Esophagus (tissue), 2 donors: Measurements from ENCODE around the gene PPP1R9A. TPM values are rescaled to one million over a fixed set of nuclear protein-coding genes. Genes with fewer than 3 reads are reported as not detected.

Experiments used
- H3K27ac ChIP-seq, 2 donors: one replicate each; pipeline ENCODE4 v1.5.1; 2013; ENCODE audit warnings: low read depth in 2 of 2, mild to moderate bottlenecking in 2 of 2, inconsistent platforms in 1 of 2, low read length in 1 of 2, moderate library complexity in 1 of 2
- H3K27me3 ChIP-seq, 2 donors: one replicate each; pipeline ENCODE4 v1.6.1; 2013; ENCODE audit warnings: low read length in 2 of 2, control low read depth in 1 of 2, mild to moderate bottlenecking in 1 of 2; ENCODE audit not compliant: insufficient read depth in 2 of 2, control insufficient read depth in 1 of 2
- H3K36me3 ChIP-seq, 2 donors: one replicate each; pipeline ENCODE4 v1.6.1; 2013; ENCODE audit warnings: low read length in 1 of 2; ENCODE audit not compliant: control insufficient read depth in 2 of 2, insufficient read depth in 2 of 2
- H3K4me1 ChIP-seq, 2 donors: one replicate each; pipeline ENCODE4 v1.6.1; 2013; ENCODE audit warnings: low read length in 1 of 2; ENCODE audit not compliant: control insufficient read depth in 2 of 2, insufficient read depth in 2 of 2
- H3K4me3 ChIP-seq, 2 donors: one replicate each; pipeline ENCODE4 v1.5.1; 2013; ENCODE audit warnings: low read length in 2 of 2, mild to moderate bottlenecking in 2 of 2, low read depth in 1 of 2, moderate library complexity in 1 of 2
- H3K9me3 ChIP-seq, 2 donors: one replicate each; pipeline ENCODE4 v1.6.1; 2013; ENCODE audit warnings: mild to moderate bottlenecking in 2 of 2, low read depth in 1 of 2, low read length in 1 of 2, moderate library complexity in 1 of 2; ENCODE audit not compliant: control insufficient read depth in 2 of 2, insufficient read depth in 1 of 2
- WGBS, 2 donors: extraction: QIAGEN DNeasy Blood & Tissue Kit; methylation state at CpG; one replicate each; pipeline ENCODE4 v1.1.7; 2013; 5-methylcytosine and 5-hydroxymethylcytosine counted together
- polyA plus RNA-seq, 2 donors: library from polyadenylated mRNA; stranded (reverse); fragments of 200-250 nt; gene quantifications; one replicate each; pipeline ENCODE4 v1.2.3, GENCODE V29; 2013
- donor health status: healthy with polysubstance abuse.
- donor health status: Bipolar disorder and iron deficiency.

The PPP1R9A gene
- polyA plus RNA-seq, 2 donors = 0.51 to 0.65 TPM

DNA sequence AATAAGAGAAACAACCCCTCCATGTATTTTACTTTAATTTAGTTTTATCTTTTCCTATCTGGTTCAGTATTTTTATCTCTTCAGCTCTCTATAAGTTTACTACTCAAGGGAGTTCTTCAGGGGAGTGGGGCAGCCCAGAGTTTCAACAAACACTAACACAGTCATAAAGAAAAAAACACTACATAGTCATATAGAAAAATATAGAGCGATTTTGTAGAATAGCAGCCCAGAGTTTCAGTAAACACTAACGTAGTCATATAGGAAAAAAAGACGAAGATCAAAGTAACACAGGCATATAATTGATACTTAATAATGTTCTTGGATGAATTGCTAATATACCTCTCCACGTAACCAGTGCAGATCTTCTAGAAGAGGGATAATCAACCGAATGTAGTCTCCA, 362.2 kb downstream of the PPP1R9A start:
- Histone ChIP-seq H3K4me3 (no peak overlapping the region), H3K27ac (no peak overlapping the region), H3K27me3 (no peaks in the 10 kb centered on the region), H3K36me3 (no peaks in the 10 kb centered on the region), H3K9me3 (no peaks in the 10 kb centered on the region), H3K4me1 (no peaks in the 10 kb centered on the region)
- 80 to 88% methylated on average over 5 of the region's 5 CpGs for WGBS, 2 donors

- WGBS, 2 donors = 77 to 86% methylated on average over 2 of the region's 2 CpGs
- no peaks in the 10 kb centered on the region for H3K36me3 ChIP-seq
- H3K9me3 ChIP-seq = no peaks in the 10 kb centered on the region
- no peaks in the 10 kb centered on the region for H3K4me1 ChIP-seq
- H3K4me3 ChIP-seq = no peak overlapping the region
- no peaks in the 10 kb centered on the region for H3K27me3 ChIP-seq
- H3K27ac ChIP-seq = no peak overlapping the region
These were observed 368.7 kb downstream of the PPP1R9A start for GRCh38 chr7:95276114-95276513.

- WGBS, 2 donors = 61 to 65% methylated on average over 2 of the region's 2 CpGs
- Histone ChIP-seq H3K9me3 (no peaks in the 10 kb centered on the region), H3K36me3 (no peaks in the 10 kb centered on the region), H3K4me1 (no peaks in the 10 kb centered on the region), H3K4me3 (no peak overlapping the region), H3K27ac (no peak overlapping the region), H3K27me3 (no peaks in the 10 kb centered on the region)
These were observed 372.0 kb downstream of the PPP1R9A start for GRCh38 chr7:95279417-95279816.

- Histone ChIP-seq H3K4me1 (no peaks in the 10 kb centered on the region), H3K4me3 (no peak overlapping the region), H3K27ac (no peak overlapping the region), H3K27me3 (no peaks in the 10 kb centered on the region), H3K36me3 (no peaks in the 10 kb centered on the region), H3K9me3 (no peaks in the 10 kb centered on the region)
- WGBS, 2 donors = 55 to 67% methylated on average over 2 of the region's 2 CpGs
These were observed 378.7 kb downstream of the PPP1R9A start for GRCh38 chr7:95286096-95286495.

DNA sequence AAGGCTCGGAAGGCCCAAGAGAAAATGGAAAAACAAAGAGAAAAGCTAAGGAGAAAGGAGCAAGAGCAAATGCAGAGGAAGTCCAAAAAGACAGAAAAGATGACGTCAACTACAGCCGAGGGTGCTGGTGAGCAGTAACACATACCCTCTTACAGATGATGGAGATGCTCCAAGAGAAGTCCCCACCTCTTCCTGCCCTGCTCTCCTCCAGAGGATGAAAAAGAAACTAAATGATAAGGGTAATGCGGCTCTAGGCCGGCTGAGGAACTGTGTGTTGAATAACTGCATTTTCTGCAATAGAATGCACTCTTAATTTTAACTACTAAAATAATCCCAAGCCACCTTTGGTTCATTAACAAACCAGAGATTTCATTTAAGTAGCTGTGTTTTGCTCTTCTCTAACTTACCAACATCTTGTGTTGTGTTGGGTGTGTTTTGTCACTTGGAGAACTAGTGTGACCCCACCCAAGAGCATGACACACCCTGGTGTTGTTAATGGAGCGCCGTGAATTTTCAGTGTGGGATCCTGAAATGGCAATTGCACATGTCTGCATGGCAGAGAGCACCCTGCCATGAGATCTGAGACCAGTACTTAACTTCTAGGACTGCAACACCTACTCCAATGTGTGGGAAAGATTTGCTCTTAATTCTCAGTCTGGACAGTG, 382.9 kb downstream of the PPP1R9A start:
- Histone ChIP-seq H3K4me3 (no peak overlapping the region), H3K27me3 (no peaks in the 10 kb centered on the region), H3K27ac (no peak overlapping the region), H3K4me1 (no peaks in the 10 kb centered on the region), H3K9me3 (no peaks in the 10 kb centered on the region), H3K36me3 (no peaks in the 10 kb centered on the region)
- WGBS, 2 donors = 92 to 95% methylated on average over 7 of the region's 7 CpGs

GRCh38 chr7:95295397-95295796, 388.0 kb downstream of the PPP1R9A start:
- H3K27ac ChIP-seq = no peak overlapping the region
- H3K36me3 ChIP-seq = no peaks in the 10 kb centered on the region
- no peaks in the 10 kb centered on the region for H3K27me3 ChIP-seq
- H3K9me3 ChIP-seq = no peaks in the 10 kb centered on the region
- H3K4me3 ChIP-seq = no peak overlapping the region
- no peaks in the 10 kb centered on the region for H3K4me1 ChIP-seq

GRCh38 chr7:95296456-95296855, 389.1 kb downstream of the PPP1R9A start:
- Histone ChIP-seq H3K9me3 (no peaks in the 10 kb centered on the region), H3K27ac (no peak overlapping the region), H3K4me3 (no peak overlapping the region), H3K4me1 (no peaks in the 10 kb centered on the region), H3K27me3 (no peaks in the 10 kb centered on the region), H3K36me3 (no peaks in the 10 kb centered on the region)
- WGBS, 2 donors = 88 to 94% methylated on average over 6 of the region's 6 CpGs

DNA sequence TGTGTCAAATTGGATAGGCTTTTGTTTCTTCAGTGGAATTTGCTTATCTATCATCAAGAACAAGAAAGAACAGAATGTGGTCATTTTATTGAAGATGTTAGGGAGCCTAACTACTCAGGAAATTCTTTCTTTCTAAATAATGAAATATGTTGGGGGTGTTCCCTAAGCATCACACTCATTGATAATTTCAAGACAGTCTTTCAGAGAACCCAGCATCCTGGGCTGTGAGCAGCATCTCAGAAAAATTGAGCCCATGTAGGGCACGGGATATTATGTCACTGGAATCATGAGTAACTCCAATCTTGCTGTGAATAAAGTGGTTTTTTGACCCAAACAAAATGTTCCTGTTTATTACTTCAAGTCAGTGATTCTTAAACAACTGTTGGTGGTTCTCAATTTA, 389.6 kb downstream of the PPP1R9A start:
- WGBS, 2 donors = 67 to 69% methylated on average over 1 of the region's 1 CpG
- no peak overlapping the region for H3K4me3 ChIP-seq
- H3K9me3 ChIP-seq = no peaks in the 10 kb centered on the region
- no peak overlapping the region for H3K27ac ChIP-seq
- no peaks in the 10 kb centered on the region for H3K4me1 ChIP-seq
- H3K36me3 ChIP-seq = no peaks in the 10 kb centered on the region
- H3K27me3 ChIP-seq = no peaks in the 10 kb centered on the region

DNA sequence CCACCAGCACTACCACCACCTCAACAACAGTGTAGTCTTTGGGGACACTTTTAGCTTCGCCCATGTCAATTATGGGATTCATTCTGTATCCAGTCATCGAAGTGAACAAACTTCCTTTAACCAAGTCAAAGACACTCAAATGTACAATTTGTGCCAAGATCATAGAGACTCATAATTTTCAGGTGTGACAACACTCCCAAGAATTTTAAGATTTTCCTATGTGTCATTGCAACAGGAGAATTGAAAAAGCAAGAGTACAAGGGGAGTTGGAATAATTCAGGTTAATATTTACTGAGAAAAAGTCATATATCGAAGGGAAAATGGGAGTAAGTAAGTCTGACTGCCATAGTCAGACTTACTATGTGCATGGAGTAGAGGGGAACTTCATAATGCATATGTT, 390.7 kb downstream of the PPP1R9A start:
- WGBS, 2 donors = 90 to 93% methylated on average over 3 of the region's 3 CpGs
- H3K4me3 ChIP-seq = no peak overlapping the region
- no peak overlapping the region for H3K27ac ChIP-seq
- H3K27me3 ChIP-seq = no peaks in the 10 kb centered on the region
- H3K9me3 ChIP-seq = no peaks in the 10 kb centered on the region
- no peaks in the 10 kb centered on the region for H3K36me3 ChIP-seq
- no peaks in the 10 kb centered on the region for H3K4me1 ChIP-seq

DNA sequence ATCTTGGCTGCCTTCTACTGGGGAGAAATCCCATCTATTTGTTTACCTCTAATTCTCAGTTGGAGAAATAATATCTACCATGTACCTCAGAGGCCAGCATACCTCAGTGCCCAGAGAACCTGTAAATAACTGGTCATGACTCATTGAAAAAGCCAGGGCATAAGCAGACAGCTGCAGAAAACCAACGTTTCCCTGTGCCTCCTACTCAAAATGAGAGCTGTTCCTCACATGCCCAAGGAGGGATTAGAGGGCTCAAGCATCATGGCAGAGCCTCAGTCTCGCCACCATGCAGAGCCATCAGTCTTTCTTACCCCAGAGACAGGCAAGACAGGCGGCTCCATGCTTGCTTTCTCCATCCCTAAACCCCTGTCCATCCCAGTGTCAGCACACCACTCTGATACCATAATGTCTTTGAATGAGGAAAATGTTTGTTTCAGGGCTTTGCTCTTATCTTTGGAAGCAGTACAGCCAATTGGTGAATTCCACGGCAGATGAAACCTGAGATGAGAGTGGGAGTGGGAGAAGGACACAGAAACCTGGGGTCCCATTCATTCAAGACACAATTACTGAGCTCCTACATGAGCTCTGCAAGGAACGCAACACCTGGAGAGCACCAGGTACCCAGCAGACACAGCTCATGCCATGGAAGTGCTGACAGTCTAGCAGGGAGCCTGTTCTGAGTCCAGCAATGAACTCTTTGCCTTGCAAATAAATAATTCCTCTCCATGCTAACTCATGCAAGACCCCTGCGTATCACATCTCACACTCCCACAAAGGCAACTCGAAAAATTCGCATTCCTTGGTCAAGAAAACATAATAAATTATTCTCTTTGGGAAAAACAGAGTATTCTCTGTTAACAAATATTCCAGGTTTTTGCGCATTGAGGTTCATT, 395.9 kb downstream of the PPP1R9A start:
- Histone ChIP-seq H3K27me3 (no peaks in the 10 kb centered on the region), H3K36me3 (no peaks in the 10 kb centered on the region), H3K9me3 (no peaks in the 10 kb centered on the region), H3K4me3 (no peak overlapping the region), H3K27ac (no peak overlapping the region), H3K4me1 (no peaks in the 10 kb centered on the region)
- WGBS, 2 donors = 56 to 67% methylated on average over 9 of the region's 9 CpGs
